SKM-1 treated with dmso at 0.1 percent for 144 hours (cell line): ENCODE data around the gene PPP1R9B.

Source experiments
- DNase-seq: peaks from one replicate; lab custom pipeline; 2025; ENCODE audit not compliant: unreplicated experiment; lab: John Stamatoyannopoulos, UW

PPP1R9B gene

DNA sequence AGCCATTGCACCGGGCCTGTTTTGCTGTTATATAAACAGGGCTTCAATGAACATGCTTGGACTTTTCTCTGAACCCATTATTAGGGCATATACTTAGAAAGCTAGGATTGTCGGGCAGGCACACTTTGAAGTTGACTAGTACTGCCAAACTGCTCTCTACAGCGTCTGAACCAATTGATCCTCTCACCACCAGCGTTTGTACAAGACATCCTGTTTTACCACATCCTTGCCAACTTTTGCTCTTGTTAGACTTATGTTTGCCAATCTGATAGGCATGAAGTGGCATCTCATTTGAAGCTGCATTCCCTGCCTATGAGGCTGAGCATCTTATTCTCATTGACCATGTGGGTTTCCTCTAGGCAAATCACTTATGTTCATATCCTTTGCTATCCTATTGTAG is 7.4 kb upstream of the PPP1R9B start:
- DNase-seq: no peak

GRCh38 chr17:50155115-50155819 is 4.8 kb upstream of the PPP1R9B start:
- no peak for DNase-seq

DNA sequence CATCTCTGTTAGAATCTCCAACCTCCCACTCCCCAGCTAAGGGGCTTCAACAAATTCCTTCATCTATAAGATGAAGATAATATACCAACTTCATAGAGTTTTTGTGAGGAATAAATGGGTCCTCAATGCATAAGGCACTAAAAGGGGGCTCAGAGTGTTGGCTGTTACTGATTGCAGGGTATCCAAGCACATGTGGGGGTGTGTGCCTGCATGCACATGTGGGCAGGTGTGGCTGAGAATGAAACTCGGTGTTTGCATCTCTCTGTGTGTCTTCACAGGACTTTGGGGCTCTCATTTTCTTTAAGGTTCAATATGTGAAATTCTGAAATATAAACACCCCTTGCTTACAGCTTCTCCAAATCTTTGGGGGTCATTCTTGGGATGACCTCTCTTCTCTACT is 4.1 kb upstream of the PPP1R9B start:
- DNase-seq: no peak

GRCh38 chr17:50153650-50154575 is 3.4 kb upstream of the PPP1R9B start:
- no peak for DNase-seq

DNA sequence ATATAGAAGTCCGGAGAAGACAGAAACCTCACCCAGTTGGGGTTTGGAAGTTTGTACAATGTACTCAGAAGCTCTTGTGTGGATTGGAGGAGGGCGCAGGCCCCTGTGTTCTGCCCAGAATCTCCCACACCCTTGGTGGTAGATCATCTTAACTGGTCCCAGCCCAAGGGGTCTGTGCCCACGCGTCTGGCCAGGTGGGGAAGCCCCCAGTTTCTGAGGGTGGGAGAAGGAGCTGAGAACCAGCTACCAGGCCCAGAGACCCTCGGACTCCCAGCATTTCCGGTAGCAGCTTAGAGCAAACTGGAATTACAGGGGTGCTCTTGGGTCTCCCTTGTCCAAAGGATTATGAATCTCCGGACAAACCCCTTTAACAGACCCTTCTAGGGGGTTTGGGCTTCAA is 2.3 kb upstream of the PPP1R9B start:
- DNase-seq: no peak

GRCh38 chr17:50151937-50152547 is 1.6 kb upstream of the PPP1R9B start:
- peak; percentile 72 for DNase-seq

DNA sequence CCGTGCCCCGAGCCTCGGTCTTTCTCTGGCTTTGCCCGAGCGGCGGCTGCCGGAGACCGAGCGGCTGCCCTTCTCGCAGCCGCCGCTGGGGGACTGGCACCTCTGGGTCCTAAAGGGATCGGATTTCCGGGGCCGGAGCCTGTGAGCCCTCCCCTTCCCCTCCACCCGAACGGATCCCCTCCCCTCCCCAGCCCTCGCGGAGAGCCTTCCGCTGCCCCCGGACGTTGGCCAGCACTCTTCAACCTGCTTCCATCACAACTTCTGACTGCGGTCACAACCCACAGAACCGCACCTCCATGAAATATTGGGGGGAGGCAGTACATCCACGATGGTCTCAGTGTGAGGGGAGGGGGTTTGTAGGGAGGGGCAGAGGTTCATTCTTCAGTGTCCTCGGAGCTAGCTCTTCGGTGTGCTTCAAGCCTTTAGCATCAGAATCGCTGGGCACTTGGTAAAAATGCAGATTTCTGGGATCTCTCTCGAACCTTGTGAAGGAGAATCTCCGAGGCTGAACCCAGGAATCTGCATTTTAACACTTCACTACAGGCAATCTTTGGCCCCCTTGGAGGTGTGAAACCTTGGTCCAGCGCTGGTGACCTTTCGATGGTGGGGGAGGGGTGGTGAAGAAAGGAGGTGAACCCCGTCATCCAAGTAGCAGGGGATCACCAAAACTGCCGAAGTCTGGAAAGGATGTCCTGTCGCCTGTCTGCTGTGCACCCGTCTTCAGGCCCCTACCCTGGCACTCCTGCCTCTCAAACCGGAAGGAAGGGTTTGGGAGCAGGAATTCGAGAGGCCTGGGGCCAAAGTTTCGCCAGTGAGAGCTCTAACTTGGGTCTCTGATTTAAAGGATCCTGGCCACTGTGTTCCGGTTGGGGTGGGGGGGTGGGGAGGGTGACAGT is 812 bp upstream of the PPP1R9B start:
- peak; percentile 89 for DNase-seq

DNA sequence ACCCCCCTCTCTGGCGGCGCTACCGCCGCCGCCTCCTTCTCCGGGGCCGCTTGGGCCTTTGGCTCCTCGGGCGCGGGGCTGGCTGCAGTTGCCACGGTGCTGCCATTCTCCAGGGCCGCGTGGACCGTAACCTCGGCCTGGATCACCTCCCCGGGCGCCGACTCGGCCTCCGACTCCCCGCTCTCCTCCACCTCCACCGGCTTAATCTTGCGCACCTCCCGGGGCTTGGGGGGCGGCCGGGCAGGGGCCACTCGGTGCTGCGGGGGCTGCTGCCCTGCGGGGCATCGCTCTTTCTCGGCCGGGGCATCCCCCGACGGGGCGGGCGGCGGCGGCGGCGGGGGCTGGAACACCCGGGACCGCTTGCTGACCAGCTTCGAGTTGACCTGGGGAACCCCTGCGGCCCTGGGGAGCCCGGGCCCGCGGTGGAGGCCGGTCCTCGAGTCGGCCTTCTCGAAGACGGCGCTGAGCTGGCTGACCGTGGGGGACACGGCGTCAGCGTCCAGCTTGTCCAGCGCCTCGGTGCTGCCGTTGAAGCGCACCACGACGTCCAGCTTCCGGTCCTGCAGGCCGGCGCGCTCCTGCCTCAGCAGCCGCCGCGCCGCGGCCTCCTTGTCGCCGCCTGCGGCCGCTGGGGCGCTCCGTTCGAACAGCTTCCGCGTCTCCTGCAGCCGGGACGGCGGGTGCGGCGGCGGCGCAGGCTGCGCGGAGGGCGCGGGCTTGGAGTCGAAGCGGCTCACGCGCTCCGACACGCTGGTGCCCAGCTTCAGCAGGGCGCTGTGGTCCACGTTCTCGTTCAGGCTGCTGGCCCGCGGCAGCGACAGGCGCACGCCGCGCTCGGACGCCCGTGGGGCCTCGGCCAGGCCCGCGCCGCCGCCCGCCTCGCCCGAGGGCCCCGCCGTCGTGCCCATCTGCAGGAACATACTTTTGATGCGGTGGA is 792 bp downstream of the PPP1R9B start:
- no peak for DNase-seq

DNA sequence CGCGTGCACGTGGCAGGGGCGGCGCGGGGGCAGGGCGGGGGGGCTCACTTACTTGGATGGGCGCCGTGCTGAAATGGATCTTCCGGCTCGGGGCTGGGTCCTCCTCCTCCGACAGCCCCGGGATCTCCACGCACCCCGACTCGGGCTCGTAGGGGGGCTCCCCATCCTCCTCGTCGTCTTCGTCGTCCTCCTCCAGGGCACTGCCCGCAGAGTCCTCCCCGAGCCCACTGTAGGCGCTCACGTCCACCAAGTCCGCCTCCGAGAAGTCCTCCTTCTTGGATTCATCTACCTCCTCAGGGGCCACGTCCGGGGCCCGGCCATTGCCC is 1.4 kb downstream of the PPP1R9B start:
- DNase-seq: peak; percentile 38

- DNase-seq: peak; percentile 90
Observed at GRCh38 chr17:50148226-50149090, 2.0 kb downstream of the PPP1R9B start.

- no peak for DNase-seq
Observed at GRCh38 chr17:50147841-50148225, 2.6 kb downstream of the PPP1R9B start.

- DNase-seq: no peak
Observed at GRCh38 chr17:50146927-50147665, 3.4 kb downstream of the PPP1R9B start.

DNA sequence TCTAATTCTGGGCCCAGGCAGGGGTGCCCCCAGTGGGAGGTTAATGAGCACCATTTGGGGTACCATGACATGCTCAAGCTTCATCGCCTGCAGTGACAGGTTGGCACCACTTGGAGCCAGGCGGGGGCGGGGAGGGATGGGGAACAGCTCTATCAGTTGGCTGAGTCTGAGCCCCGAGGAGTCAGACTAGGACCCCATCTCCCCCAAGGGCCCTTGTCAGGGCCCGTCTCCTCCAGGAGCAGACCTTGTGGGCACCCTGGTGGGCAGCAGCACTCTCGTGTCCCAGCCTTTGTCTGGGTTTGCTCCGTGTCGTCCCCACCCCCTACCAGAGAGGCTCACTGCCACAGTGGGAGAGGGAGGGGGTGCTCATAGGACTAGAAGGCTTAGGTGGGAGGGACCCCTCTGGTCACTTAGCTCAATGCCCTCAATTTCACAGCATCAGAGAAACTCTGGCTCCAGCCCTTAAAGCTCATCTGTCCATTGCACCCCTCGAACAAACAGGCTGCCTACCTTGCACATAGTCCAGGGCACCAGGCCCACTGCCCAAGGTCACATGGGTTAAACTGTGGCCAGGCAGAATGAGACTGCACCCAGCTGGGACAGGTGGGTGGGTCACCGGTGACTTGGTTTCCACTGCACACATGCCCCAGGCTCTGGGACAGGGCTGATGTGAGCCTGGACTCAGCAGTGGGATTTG is 4.1 kb downstream of the PPP1R9B start:
- DNase-seq: no peak

DNA sequence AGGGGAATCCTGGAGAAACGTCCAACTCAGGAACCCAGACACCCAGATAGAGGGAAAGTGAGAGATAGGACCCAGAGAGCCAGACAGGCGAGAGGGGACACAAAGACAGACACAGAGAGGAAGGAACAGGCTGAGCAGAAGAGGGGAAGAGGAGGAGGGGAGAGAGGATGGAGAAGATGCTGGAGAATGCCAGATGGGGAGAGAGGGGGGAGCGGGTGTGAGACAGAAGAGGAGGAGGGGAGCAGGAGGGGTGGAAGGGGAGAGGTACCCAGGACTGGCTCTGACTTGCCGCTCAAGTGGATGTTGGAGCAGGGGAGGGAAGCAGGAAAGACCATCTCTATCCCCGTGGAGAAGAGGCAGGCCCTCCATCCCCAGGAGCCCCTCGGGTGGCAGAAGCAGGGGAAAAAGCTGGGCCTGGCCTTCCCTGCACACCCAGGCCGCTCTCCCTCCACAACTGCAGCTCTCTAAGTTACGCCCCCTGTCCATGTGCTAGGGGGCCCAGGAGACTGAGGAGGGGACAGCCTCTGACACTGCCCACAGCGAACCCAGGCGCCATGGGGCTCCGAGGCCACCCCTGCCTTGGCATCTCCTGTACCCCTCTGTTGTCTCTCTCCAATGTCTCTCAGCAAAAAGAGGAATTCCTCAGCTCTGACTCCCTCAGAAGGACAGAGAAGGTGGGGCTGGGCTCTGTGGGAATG is 4.8 kb downstream of the PPP1R9B start:
- no peak for DNase-seq

DNA sequence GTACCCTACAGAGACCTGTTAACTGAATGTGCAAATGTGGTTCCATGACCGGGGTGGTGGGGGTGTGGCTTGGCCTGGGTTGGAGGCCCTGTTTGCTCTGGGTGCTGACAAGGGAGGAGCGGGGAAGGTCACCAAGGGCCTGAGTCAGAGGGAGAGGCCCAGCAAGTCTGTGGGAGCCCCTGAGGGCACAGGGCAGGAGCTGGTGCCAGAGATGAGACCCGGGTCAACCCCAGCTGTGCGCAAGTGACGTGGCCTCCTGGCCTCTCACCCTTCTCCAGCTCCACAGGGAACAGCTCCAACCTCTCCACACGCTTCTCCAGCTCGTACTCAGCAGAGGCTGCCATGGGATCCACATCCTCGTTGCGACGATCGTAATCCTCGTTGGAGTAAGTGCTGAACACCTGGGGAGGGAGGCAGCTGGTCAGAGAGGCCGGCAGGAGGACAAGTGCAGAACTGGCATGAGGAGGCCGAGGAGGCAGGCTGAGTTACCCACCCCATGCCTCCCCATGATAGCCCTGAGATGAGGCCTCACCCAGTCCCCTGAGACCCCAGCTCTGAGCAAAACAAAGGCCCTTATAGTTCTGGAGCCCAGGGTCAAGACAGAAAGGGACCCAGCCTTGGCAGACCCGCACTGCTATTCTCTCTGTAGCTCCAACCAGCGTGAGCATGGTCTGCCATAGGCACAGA is 5.5 kb downstream of the PPP1R9B start:
- no peak for DNase-seq

- DNase-seq: no peak
Observed at GRCh38 chr17:50144355-50144754, 6.1 kb downstream of the PPP1R9B start.
